Gastroesophageal sphincter (tissue), 3 donors: ENCODE data around the gene FZD2.
"Not testable (repeated sequence)": the region's sequence is repeated elsewhere in the genome, so short reads cannot be mapped to it uniquely, and the experiment has no call there.

Experiments used
- EP300 ChIP-seq: sonication (generic); formaldehyde crosslinking; IDR thresholded peaks from one replicate; pipeline ENCODE4 v1.6.1; 2017; ENCODE audit warnings: antibody characterized with exemption, mild to moderate bottlenecking
- POLR2A ChIP-seq, 2 donors: fragments of 450-650 bp; IDR thresholded peaks; one replicate each; pipeline ENCODE4 v1.6.1; 2017; ENCODE audit warnings: antibody characterized with exemption in 2 of 2, mild to moderate bottlenecking in 2 of 2, moderate library complexity in 1 of 2
- POLR2AphosphoS5 ChIP-seq: sonication (generic); formaldehyde crosslinking; IDR thresholded peaks from one replicate; pipeline ENCODE4 v1.6.1; 2017; ENCODE audit warnings: antibody characterized with exemption
- TF ChIP-seq, protein P1 (sequence below), 4 experiments: fragments of 200-600 bp in 2 of 4; fragments of 450-650 bp in 2 of 4; sonication (generic) in 1 of 4; IDR thresholded peaks; one replicate each; pipeline ENCODE4 v1.5.1; 2017 to 2019; ENCODE audit warnings: antibody characterized with exemption in 4 of 4, mild to moderate bottlenecking in 2 of 4, moderate library complexity in 2 of 4

DNA sequence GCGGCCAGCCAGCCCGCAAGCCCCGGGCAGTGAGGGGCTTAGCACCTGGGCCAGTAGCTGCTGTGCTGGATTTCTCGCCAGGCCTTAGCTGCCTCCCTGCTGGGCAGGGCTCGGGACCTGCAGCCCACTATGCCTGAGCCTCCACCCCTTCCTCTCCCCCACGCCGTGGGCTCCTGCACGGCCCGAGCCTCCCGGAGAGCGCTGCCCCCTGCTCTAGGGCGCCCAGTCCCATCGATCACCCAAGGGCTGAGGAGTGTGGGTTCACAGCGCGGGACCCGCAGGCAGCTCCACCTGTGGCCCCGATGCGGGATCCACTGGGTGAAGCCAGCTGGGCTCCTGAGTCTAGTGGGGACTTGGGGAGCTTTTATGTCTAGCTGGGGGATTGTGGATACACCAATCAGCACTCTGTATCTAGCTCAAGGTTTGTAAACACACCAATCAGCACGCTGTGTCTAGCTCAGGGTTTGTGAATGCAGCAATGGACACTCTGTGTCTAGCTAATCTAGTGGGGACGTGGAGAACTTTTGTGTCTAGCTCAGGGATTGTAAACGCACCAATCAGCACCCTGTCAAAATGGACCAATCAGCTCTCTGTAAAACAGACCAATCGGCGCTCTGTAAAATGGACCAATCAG, 11.1 kb downstream of the FZD2 start:
- TF ChIP-seq, protein P1, sequence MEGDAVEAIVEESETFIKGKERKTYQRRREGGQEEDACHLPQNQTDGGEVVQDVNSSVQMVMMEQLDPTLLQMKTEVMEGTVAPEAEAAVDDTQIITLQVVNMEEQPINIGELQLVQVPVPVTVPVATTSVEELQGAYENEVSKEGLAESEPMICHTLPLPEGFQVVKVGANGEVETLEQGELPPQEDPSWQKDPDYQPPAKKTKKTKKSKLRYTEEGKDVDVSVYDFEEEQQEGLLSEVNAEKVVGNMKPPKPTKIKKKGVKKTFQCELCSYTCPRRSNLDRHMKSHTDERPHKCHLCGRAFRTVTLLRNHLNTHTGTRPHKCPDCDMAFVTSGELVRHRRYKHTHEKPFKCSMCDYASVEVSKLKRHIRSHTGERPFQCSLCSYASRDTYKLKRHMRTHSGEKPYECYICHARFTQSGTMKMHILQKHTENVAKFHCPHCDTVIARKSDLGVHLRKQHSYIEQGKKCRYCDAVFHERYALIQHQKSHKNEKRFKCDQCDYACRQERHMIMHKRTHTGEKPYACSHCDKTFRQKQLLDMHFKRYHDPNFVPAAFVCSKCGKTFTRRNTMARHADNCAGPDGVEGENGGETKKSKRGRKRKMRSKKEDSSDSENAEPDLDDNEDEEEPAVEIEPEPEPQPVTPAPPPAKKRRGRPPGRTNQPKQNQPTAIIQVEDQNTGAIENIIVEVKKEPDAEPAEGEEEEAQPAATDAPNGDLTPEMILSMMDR (IDR thresholded peaks at IDR 0.05): not testable (repeated sequence)
- TF ChIP-seq POLR2A (IDR thresholded peaks at IDR 0.05); EP300; POLR2AphosphoS5: not testable (repeated sequence)
